Measurements from ENCODE around the gene RPS26.
A peak's percentile ranks its signal among the peaks of the same experiment; 100 is the strongest.
"Not testable (repeated sequence)": the region's sequence is repeated elsewhere in the genome, so short reads cannot be mapped to it uniquely, and the experiment has no call there.

RPS26 gene

DNA sequence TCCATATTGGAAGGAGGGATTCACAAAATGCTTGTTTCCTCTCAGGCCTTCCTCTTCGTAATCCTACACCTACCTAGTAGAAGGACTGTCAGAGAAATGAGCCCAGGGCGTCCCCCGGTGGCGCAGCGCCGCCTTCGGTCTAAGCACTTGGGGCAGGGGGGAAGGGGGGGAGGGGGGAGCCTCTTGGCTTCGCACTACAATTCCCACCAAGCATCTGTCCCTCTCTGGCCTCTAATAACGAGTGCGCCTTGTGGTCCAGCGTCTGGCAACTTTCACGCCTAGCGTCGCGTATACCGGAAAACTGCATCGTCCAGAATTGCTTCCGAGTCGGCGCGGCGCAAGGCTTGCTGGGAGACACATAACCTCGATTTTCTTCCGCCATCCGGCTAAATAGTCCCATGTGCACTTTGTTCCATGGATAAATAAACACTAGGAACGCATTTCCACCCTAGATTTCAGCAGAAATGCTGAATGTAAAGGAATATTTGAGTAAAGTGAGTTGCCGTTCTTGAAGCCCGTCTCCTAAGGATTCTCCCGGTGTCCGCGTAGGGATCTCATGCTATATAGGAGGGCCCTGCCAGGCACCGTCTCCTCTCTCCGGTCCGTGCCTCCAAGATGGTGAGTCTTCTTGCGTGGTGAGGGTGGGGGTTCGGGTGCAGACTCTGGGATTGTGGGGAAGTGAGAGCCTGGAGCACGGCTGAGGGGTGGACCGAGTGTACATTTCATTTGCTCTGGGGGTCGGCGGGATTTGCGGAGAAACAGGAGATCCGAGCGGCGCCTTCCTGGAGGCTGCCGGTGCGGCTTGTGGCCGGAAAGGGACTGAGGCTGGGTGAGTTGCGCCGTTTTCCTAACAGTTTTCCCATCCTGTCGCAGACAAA lies at the start of gene RPS26:
Gene RPS26 (plus strand): TSS at position 367 of the 878 bp plus-strand sequence. CDS start 249 bp downstream, at position 616.
- TF ChIP-seq, protein P1, sequence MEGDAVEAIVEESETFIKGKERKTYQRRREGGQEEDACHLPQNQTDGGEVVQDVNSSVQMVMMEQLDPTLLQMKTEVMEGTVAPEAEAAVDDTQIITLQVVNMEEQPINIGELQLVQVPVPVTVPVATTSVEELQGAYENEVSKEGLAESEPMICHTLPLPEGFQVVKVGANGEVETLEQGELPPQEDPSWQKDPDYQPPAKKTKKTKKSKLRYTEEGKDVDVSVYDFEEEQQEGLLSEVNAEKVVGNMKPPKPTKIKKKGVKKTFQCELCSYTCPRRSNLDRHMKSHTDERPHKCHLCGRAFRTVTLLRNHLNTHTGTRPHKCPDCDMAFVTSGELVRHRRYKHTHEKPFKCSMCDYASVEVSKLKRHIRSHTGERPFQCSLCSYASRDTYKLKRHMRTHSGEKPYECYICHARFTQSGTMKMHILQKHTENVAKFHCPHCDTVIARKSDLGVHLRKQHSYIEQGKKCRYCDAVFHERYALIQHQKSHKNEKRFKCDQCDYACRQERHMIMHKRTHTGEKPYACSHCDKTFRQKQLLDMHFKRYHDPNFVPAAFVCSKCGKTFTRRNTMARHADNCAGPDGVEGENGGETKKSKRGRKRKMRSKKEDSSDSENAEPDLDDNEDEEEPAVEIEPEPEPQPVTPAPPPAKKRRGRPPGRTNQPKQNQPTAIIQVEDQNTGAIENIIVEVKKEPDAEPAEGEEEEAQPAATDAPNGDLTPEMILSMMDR (IDR thresholded peaks at IDR 0.05; ENCODE audit: low read depth, low read length, missing control alignments) = peak; percentile 47

DNA sequence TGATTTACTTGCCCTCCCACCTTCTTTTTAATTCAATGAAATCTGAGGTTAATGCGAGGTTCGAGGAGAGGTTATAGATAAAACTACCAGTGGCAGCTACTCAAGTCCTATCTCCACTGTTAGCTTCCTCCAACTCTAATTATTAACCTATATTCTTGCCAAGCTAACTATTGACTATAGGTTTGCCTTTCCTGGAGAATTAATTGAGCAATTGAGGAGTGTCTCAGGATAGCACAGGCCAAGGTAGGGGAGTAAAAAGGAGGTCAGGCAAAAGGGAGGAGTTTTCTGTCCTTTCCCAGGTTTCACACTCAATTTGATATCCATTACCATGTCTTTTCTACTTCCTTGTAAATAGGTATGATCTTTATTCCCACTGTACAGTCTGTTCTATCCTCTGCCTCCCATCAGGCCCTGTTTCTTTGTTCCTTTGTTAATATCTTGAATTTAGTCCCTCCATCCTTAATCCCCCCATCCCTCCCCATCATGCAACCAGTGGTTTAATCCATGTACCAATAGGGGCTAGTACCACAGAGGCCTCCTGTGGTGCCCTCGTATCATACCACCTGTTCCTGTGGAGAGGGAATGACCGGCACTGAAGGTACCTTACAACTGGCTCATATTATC lies 48.4 kb upstream of the RPS26 start:
- no peak for DNase-seq (ENCODE audit: low read depth)
- no peak overlapping the region for H3K4me3 ChIP-seq (ENCODE audit: low read depth, low read length)
- TF ChIP-seq, protein P1 (IDR thresholded peaks at IDR 0.05; ENCODE audit: low read depth, low read length, missing control alignments) = no peak

More for the DNA sequence above, at the start of gene RPS26:
- H3K4me3 ChIP-seq (ENCODE audit: low read depth, low read length) = peak within 1 kb of the TSS; percentile 92
- DNase-seq (ENCODE audit: low read depth) = peak; percentile 99

DNA sequence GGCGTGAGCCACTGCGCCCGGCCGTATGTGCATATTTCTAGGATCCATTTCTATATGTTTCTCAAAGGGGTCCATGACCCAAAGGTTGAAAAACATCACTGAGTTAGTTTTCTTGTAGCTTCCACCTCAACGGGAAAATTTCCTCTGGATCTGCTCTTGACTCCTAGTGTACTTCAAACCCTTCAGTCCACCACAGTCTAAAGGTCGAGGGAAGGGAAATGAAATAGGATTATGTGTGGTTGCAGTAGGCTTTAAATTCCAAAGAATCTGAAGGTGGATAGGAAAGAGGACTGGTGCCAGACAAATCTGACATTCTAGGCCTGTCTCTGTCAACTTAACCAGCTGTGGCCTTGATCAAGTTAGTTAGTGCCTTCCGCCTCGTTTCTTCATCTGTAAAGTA lies 46.4 kb upstream of the RPS26 start:
- TF ChIP-seq, protein P1 (IDR thresholded peaks at IDR 0.05; ENCODE audit: low read depth, low read length, missing control alignments) = no peak
- H3K4me3 ChIP-seq (ENCODE audit: low read depth, low read length) = no peak overlapping the region
- DNase-seq (ENCODE audit: low read depth) = no peak

DNA sequence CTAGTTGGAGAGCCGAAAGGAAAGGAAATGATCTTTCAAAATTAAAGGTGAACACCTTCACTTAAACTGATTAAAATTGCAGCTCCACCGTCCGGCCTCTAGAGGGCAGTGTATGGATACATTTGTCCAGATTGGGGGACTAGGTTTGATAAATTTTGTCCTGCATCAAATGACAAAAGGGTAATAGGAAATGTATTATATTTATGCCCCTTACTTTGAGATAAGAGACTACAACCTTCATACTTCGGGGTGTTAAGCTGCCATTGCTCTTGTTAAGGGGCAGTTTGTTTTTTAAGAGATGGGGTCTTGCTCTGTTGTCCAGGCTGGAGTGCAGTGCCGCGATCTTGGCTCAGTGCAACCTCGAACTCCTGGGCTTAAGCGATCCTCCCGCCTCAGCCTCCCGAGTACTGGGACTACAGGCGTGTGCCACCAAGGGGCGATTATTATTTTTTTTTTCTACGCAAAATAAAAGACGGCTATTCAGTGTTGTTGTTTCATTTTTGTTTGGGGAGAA lies 45.5 kb upstream of the RPS26 start:
- peak overlapping the region; percentile 70 for H3K4me3 ChIP-seq (ENCODE audit: low read depth, low read length)
- TF ChIP-seq, protein P1 (IDR thresholded peaks at IDR 0.05; ENCODE audit: low read depth, low read length, missing control alignments) = peak; percentile 72

DNA sequence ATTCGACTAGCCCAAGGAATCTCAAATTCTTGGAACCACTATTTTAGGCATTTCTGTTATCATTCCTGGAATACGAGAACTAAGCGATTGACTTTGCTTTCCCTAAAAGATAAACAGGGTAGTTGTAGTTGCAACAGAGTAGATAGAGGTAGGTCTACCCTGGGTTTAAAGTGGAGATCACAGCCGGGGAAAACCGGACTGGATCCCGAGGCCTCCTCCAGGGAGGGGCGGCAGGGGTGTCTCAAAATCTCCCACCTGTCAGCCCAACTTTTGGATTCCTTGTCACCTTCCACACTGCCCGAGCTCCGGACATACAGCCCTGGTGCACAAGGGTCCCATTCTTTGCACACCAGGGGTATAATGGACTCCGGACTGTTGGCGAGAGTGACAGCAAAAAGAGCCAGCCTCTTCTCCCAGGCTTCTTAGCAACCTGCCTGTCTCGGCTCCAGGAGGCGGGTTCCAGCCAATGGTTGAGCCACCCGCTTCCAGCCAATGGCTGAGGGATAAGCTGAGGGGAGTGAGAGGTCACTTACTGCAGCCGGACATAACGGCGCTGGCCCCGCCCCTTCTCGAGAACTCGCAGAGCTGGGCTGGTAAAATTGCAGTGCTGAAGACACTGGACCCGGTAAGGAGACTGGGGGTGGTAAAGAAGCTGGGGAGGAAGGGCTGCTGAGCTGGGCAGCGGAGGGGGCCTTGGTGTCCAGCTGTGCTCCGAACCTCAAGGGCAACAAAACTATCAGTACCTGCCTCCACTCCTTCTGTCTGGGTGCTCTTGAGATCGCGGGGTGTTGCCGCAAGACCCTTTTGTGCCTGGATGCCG lies 44.8 kb upstream of the RPS26 start, which contains the start of gene SUOX:
Gene SUOX (plus strand): TSS at position 562 of the 820 bp plus-strand sequence. CDS start 4,946 bp downstream, outside the sequence.
- peak; percentile 81 for DNase-seq (ENCODE audit: low read depth)
- peak within 1 kb of the TSS; percentile 70 for H3K4me3 ChIP-seq (ENCODE audit: low read depth, low read length)
- TF ChIP-seq, protein P1 (IDR thresholded peaks at IDR 0.05; ENCODE audit: low read depth, low read length, missing control alignments) = no peak

More for the DNA sequence above, 45.5 kb upstream of the RPS26 start:
- no peak for DNase-seq (ENCODE audit: low read depth)

DNA sequence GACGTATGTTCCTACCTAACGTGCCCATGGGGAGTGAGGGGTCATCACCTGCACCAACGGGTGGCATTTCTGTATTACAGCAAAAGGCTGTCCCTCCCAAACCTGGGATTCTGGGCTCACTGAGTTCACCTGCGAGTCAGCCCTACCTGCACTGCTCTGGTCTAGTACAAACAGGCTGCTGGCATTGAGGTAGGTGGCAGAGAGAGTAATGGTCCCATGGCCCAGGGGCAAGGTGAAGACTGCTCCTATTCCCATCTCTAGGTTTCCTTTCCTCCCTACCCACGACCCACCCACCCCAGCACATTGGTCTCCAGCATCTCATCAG lies 44.2 kb upstream of the RPS26 start:
- TF ChIP-seq, protein P1 (IDR thresholded peaks at IDR 0.05; ENCODE audit: low read depth, low read length, missing control alignments) = no peak
- DNase-seq (ENCODE audit: low read depth) = no peak

DNA sequence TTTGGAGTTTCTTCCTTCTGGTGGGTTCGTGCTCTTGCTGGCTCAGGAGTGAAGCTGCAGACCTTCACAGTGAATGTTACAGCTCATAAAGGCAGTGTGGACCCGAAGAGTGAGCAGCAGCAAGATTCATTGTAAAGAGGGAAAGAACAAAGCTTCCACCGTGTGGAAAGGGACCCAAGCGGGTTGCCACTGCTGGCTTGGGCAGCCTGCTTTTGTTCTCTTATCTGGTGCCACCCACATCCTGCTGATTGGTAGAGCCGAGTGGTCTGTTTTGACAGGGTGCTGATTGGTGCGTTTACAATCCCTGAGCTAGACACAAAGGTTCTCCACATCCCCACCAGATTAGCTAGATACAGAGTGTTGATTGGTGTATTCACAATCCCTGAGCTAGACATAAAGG lies 42.2 kb upstream of the RPS26 start:
- H3K4me3 ChIP-seq (ENCODE audit: low read depth, low read length); DNase-seq (ENCODE audit: low read depth): not testable (repeated sequence)

More for the DNA sequence above, 44.2 kb upstream of the RPS26 start:
- peak overlapping the region; percentile 70 for H3K4me3 ChIP-seq (ENCODE audit: low read depth, low read length)

DNA sequence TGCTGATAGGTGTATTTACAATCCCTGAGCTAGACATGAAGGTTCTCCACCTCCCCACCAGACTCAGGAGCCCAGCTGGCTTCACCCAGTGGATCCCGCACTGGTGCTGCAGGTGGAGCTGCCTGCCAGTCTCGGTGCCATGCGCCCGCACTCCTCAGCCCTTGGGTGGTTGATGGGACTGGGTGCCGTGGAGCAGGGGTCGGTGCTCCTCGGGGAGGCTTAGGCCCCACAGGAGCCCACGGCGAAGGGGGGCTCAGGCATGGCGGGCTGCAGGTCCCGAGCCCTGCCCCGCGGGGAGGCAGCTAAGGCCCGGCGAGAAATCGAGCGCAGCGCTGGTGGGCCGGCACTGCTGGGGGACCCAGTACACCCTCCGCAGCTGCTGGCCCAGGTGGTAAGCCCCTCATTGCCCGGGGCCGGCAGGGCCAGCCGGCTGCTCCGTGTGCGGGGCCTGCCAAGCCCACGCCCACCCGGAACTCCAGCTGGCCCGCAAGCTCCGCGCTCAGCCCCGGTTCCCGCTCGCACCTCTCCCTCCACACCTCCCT lies 41.6 kb upstream of the RPS26 start:
- DNase-seq (ENCODE audit: low read depth); H3K4me3 ChIP-seq (ENCODE audit: low read depth, low read length): not testable (repeated sequence)

All from GM12864 (cell line).